ENCODE results near the gene MAST3. TPM values are rescaled to one million over a fixed set of nuclear protein-coding genes. Genes with fewer than 3 reads are reported as not detected.

The MAST3 gene
- total and polyA plus RNA-seq, 2 donors (not counting 1 experiment from before 2014, with no cell fraction given): 43.5 to 85.5 TPM

GRCh38 chr19:18174983-18175382, 77.4 kb downstream of the MAST3 start:
- peak overlapping the region; percentile 98 for H3K27ac Mint-ChIP-seq
- CTCF ChIA-PET: interaction anchor here (1.2 to 2.7 kb wide), 3 partner anchors 16 to 78 kb away, joined by 4 to 19 read pairs (median 7); partner anchors contain the start of gene PIK3R2
- peak overlapping the region; percentile 94 for H3K4me3 Mint-ChIP-seq
- POLR2A ChIA-PET: interaction anchor here (0.7 to 5.6 kb wide), 4 partner anchors 9 to 125 kb away, joined by 3 to 45 read pairs (median 6); partner anchors contain the start of gene MPV17L2
- ATAC-seq (ENCODE audit: low read depth) (no peak), DNase-seq (peak; percentile 23)
- no peaks in the 10 kb centered on the region for H3K9me3 Mint-ChIP-seq (ENCODE audit: insufficient read depth)
- Histone ChIP-seq H2AFZ (ENCODE audit: insufficient read depth, low read depth, low read length, poor library complexity, severe bottlenecking) (no peak overlapping the region), H3K9me3 (ENCODE audit: control extremely low read depth in 1 of 3, control insufficient read depth in 2 of 3, insufficient read depth in 1 of 3, low read length in 2 of 3) (peaks cover 0 to 2% (median 0%) of the 10 kb centered on the region in 3 donors), H3K4me3 (ENCODE audit: control extremely low read depth in 1 of 5, extremely low read depth in 1 of 5, insufficient read depth in 1 of 5, low read depth in 2 of 5, low read length in 4 of 5) (peak overlapping the region; percentile 67 to 97 (median 83)), H3K79me2 (ENCODE audit: control insufficient read depth, insufficient read depth, low read length) (peaks cover 44% of the 10 kb centered on the region), H3K27me3 (replicated peaks in 1 of 4; ENCODE audit: control extremely low read depth in 1 of 4, control insufficient read depth in 3 of 4, insufficient read depth in 4 of 4, low read length in 3 of 4) (no peaks in the 10 kb centered on the region), H4K20me1 (ENCODE audit: control insufficient read depth, insufficient read depth, low read length, poor library complexity, severe bottlenecking) (peaks cover 42% of the 10 kb centered on the region), H3K4me2 (replicated peaks; ENCODE audit: low read depth, low read length, poor library complexity, severe bottlenecking) (peak overlapping the region; percentile 83), H3K36me3 (replicated peaks in 1 of 2; ENCODE audit: control extremely low read depth in 1 of 2, control insufficient read depth in 1 of 2, extremely low read depth in 1 of 2, insufficient read depth in 2 of 2, low read length in 1 of 2) (peaks cover 11 to 44% of the 10 kb centered on the region in 2 experiments), H3K27ac (ENCODE audit: low read length in 2 of 2) (peak overlapping the region; percentile 97 to 99), H3K4me1 (ENCODE audit: control insufficient read depth in 2 of 2, insufficient read depth in 2 of 2, low read length in 2 of 2) (peaks cover 74 to 87% of the 10 kb centered on the region in 2 donors), H3K9ac (ENCODE audit: low read length) (peak overlapping the region; percentile 96)
- peaks cover 81% of the 10 kb centered on the region for H3K4me1 Mint-ChIP-seq
- WGBS (ENCODE audit: insufficient coverage): 61% methylated on average over 10 of the region's 11 CpGs
- no peaks in the 10 kb centered on the region for H3K27me3 Mint-ChIP-seq
- no peak for TF ChIP-seq EZH2 (IDR thresholded peaks at IDR 0.05; ENCODE audit: borderline replicate concordance, insufficient read depth, low read depth, low read length, poor library complexity, severe bottlenecking)
- no peak for TF ChIP-seq CTCF (IDR thresholded peaks at IDR 0.05)
- intact Hi-C loops (cut with micrococcal nuclease): loop anchor here (5.0 kb wide), 2 partner anchors 78 to 153 kb away; partner anchors contain the start of gene MAST3
